ENCODE measurements around the gene ZBTB20.

- no peak for TF ChIP-seq CTCF (IDR thresholded peaks at IDR 0.05; ENCODE audit: borderline replicate concordance, extremely low read depth, low read length, poor library complexity, severe bottlenecking)
- no peak for TF ChIP-seq EZH2 (IDR thresholded peaks at IDR 0.05; ENCODE audit: borderline replicate concordance, low read depth, low read length, severe bottlenecking)
These were observed 707.8 kb downstream of the ZBTB20 start for GRCh38 chr3:114439284-114439683.

Measured in DND-41 (cell line).